ENCODE measurements around the gene PCNA.

The PCNA gene

DNA sequence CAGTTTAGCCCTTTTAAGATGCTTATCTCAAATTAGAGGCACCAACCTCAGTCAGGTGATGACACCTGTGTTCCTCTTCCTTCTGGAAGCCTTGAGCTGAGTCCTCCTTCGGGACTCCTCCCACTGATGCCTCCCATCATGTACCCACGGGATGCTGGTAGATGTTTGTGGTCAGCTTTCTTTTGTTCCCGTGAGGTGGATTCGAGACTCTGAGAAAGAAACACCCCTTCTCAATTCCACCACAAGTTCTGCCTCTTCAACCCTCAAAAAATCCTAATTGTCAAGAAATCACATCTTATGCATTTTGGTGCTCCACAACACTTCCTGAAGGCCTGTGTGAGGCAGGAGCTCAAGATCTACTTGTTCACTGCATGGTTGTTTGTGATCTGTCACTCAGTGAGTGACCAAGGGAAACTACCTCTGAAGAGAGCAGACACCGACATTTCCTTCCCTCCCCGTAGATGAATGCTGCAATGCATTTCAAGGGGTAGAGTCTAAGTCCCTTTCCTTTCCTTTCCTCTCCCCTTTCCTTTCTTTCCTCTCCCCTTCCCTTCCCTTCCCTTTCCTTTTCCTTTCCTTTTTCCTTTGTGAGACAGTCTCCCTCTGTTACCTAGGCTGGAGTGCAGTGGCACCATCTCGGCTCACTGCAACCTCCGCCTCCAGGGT, 50.5 kb downstream of the PCNA start:
- DNase-seq = no peak

DNA sequence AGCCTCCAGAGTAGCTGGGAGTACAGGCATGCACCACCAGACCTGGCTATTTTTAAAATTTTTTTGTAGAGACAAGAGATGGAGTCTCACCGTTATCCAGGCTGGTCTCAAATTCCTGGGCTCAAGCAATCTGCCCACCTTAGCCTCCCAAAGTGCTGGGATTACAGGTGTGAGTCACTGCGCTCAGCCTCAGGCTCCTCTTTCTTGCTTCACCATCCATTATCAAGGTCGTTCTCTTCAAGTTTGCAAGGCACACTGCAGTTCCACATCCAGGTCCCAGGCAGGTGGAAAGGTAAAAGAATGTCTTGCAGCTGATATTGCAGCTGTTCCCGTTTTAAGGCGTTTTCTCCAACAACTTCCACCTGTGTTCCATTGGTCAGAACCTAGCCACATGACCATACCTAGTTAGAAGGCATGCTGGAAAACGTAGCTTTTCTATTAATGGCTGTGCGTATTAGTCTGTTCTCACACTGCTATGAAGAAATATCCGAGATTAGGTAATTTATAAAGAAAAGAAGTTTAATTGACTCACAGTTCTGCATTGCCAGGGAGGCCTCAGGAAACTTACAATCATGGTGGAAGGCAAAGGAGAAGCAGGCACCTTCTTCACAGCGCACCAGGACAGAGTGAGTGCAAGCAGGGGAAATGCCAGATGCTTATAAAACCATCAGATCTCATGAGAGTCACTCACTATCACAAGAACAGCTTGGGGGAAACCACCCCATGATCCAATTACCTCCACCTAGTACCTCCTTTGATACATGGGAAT, 51.7 kb downstream of the PCNA start:
- no peak for DNase-seq

DNA sequence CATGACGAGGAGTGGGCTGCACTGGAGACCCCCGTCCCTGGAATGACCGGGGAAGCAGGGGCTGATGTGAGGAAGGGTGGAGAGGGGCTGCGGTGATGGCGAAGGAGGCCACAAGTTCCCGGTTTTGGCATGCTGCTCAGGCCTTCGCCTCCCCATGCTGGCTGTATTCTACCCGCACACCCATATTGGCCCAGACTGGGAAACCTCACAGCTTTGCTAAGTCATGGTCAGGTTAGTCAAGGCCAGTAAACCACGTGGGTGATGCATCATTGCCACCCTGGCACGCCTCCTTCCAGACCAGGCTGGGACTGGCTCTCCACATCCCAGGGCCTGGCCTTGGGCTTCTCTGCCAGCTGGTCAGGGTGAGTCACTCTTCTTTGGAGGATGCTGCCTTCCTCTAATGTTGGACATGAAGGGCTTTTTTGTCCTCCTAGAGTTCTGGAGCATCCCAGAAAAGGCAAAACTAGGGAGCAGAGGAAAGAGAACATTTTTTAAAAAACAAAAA, 53.8 kb downstream of the PCNA start:
- no peak for DNase-seq

DNA sequence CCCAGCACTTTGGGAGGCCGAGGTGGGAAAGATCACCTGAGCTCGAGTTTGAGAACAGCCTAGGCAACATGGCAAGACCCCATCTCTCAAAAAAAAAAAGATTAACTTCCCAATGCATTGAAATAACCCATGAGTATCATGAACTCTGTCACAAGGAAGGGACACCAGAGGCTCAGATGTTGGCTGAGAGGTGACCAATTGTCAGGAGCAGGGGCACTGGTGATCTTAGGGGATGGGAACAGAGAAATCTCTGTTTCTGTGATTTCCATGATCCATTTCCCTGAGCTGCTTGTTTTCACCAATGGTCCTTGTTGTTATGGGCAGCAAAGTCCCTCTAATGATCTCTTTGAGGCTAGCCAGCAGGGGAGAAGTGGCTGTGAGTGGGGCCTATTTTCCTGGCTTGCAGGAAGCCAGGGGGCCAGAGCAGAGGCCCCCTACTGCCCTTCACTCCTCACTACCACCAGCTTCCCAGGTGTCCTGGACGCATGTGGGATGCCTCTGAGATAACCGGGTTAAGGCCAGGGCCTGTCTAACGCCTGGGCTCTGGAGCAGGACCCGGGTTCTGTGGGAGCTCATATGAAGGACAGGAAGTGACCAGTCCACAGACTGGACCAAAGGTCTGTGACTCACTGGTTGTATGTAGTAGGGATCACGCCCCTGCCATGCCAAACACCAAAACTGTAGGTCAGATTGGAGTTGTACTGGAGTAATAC, 54.4 kb downstream of the PCNA start:
- DNase-seq = no peak

All from right kidney (tissue), 1 donor.